ENCODE data around the gene USP17L12.
"Not testable (repeated sequence)": the region's sequence is repeated elsewhere in the genome, so short reads cannot be mapped to it uniquely, and the experiment has no call there.

DNA sequence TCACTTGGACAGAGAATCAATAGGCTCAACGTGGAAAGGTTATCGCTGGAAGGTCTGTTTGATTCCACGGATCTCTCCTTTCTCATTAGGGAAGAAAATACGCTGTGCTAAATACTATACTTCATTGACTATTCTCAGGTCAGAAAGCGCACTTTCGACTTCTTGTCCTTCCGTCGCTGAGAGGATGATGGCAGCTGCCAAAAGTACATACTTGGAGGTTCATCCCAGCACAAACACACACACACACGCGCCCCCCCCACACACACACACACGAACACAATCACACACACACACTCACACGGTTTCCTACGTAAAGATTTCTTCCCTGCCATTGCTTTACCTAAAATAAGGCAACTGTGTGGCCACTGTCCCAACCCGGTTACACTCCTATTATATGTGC, 5.3 kb upstream of the USP17L12 start:
- TF ChIP-seq, protein P1, sequence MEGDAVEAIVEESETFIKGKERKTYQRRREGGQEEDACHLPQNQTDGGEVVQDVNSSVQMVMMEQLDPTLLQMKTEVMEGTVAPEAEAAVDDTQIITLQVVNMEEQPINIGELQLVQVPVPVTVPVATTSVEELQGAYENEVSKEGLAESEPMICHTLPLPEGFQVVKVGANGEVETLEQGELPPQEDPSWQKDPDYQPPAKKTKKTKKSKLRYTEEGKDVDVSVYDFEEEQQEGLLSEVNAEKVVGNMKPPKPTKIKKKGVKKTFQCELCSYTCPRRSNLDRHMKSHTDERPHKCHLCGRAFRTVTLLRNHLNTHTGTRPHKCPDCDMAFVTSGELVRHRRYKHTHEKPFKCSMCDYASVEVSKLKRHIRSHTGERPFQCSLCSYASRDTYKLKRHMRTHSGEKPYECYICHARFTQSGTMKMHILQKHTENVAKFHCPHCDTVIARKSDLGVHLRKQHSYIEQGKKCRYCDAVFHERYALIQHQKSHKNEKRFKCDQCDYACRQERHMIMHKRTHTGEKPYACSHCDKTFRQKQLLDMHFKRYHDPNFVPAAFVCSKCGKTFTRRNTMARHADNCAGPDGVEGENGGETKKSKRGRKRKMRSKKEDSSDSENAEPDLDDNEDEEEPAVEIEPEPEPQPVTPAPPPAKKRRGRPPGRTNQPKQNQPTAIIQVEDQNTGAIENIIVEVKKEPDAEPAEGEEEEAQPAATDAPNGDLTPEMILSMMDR (IDR thresholded peaks at IDR 0.05): not testable (repeated sequence)
- TF ChIP-seq POLR2A (IDR thresholded peaks at IDR 0.05): not testable (repeated sequence)

All from heart left ventricle (tissue), 13 donors.